Heart left ventricle (tissue), 13 donors: Measurements from ENCODE around the gene ADGRB2.

Experiments
- CTCF ChIP-seq, 12 donors: fragments of 200-600 bp; sonication (generic) in 4 of 12; IDR thresholded peaks; one replicate each; pipeline versions ENCODE4 v1.5.0 to v1.8.0; 2018 to 2022; ENCODE audit warnings: antibody characterized with exemption in 12 of 12, mild to moderate bottlenecking in 5 of 12
- POLR2A ChIP-seq, 2 donors: fragments of 450-650 bp; IDR thresholded peaks; one replicate each; pipeline ENCODE4 v1.6.1; 2017; ENCODE audit warnings: antibody characterized with exemption in 2 of 2, mild to moderate bottlenecking in 2 of 2, moderate library complexity in 2 of 2
- donor health status: ischemic (EF 13 %, LVEDD 7.1; RV severe dilation, severe dysfunction).
- donor health status: DM: no; HTN: yes; CAD: no.
- donor health status: DM: no; HTN: no; CAD: no.
- donor health status: ischemic (EF 25% LVEDD 6.9; RV normal size, moderate dysfunction).
- donor health status: ischemic (EF 25% LVEDD 5.7; RV mildly dilated, moderate dysfunction).
- donor health status: ischemic (EF 35%, LVEDD 5.7; RV mildly dilated, moderate dysfunction).
- donor health status: nonischemic (EF 11% LVEDD 7.7; RV severe dilation, severe dysfunction).
- donor health status: DM: yes; HTN: yes; CAD: no.
- donor health status: PGD.
- donor health status: ischemic (EF 29% LVEDD 5.4; RV normal size, mild dysfunction).
- donor health status: nonischemic (EF 23%, LVEDD 6.1; RV moderate dilation, normal function).

- TF ChIP-seq CTCF (IDR thresholded peaks at IDR 0.05) (no peak), POLR2A (IDR thresholded peaks at IDR 0.05) (no peak)
Observed at GRCh38 chr1:31812158-31812829, 48.2 kb upstream of the ADGRB2 start.
